ENCODE measurements around the gene ZNF266. TPM values are rescaled to one million over a fixed set of nuclear protein-coding genes. Genes with fewer than 3 reads are reported as not detected.

ZNF266 gene
- total and polyA plus RNA-seq, 2 donors (not counting 1 experiment from before 2014, with no cell fraction given) = 56.8 to 76.0 TPM

GRCh38 chr19:9362905-9363304 is 72.5 kb downstream of the ZNF266 start, which contains the start of gene ZNF177:
Gene ZNF177 (plus strand): TSS chr19:9363013. CDS start chr19:9378312, 15,299 bp downstream.
- Histone ChIP-seq H3K9me3 (ENCODE audit: control extremely low read depth in 1 of 3, control insufficient read depth in 2 of 3, insufficient read depth in 1 of 3, low read length in 2 of 3) (peaks cover 0 to 67% (median 48%) of the 10 kb centered on the region in 3 donors), H3K4me3 (ENCODE audit: control extremely low read depth in 1 of 5, extremely low read depth in 1 of 5, insufficient read depth in 1 of 5, low read depth in 2 of 5, low read length in 4 of 5) (no peak within 1 kb of the TSS), H3K4me1 (ENCODE audit: control insufficient read depth in 2 of 2, insufficient read depth in 2 of 2, low read length in 2 of 2) (peaks cover 0 to 8% of the 10 kb centered on the region in 2 donors), H4K20me1 (ENCODE audit: control insufficient read depth, insufficient read depth, low read length, poor library complexity, severe bottlenecking) (no peaks in the 10 kb centered on the region), H3K4me2 (replicated peaks; ENCODE audit: low read depth, low read length, poor library complexity, severe bottlenecking) (peak within 1 kb of the TSS; percentile 24), H2AFZ (ENCODE audit: insufficient read depth, low read depth, low read length, poor library complexity, severe bottlenecking) (no peak within 1 kb of the TSS), H3K79me2 (ENCODE audit: control insufficient read depth, insufficient read depth, low read length) (no peaks in the 10 kb centered on the region), H3K27me3 (replicated peaks in 1 of 4; ENCODE audit: control extremely low read depth in 1 of 4, control insufficient read depth in 3 of 4, insufficient read depth in 4 of 4, low read length in 3 of 4) (peaks cover 0 to 11% (median 2%) of the 10 kb centered on the region in 4 experiments), H3K9ac (ENCODE audit: low read length) (no peak within 1 kb of the TSS), H3K27ac (ENCODE audit: low read length in 2 of 2) (no peak within 1 kb of the TSS), H3K36me3 (replicated peaks in 1 of 2; ENCODE audit: control extremely low read depth in 1 of 2, control insufficient read depth in 1 of 2, extremely low read depth in 1 of 2, insufficient read depth in 2 of 2, low read length in 1 of 2) (no peaks in the 10 kb centered on the region)
- no peak for DNase-seq
- peaks cover 6% of the 10 kb centered on the region for H3K4me1 Mint-ChIP-seq
- ChIA-PET POLR2A (no interaction called here), CTCF (no interaction called here)
- intact Hi-C loops (cut with micrococcal nuclease) = no loop called here
- no peak for ATAC-seq (ENCODE audit: low read depth)
- H3K4me3 Mint-ChIP-seq = no peak within 1 kb of the TSS
- peaks cover 30% of the 10 kb centered on the region for H3K9me3 Mint-ChIP-seq (ENCODE audit: insufficient read depth)
- peaks cover 14% of the 10 kb centered on the region for H3K27me3 Mint-ChIP-seq
- H3K27ac Mint-ChIP-seq = no peak within 1 kb of the TSS
- 11% methylated on average over 28 of the region's 28 CpGs for WGBS (ENCODE audit: insufficient coverage)
- TF ChIP-seq EZH2 (IDR thresholded peaks at IDR 0.05; ENCODE audit: borderline replicate concordance, insufficient read depth, low read depth, low read length, poor library complexity, severe bottlenecking) = no peak
- TF ChIP-seq, protein P1, sequence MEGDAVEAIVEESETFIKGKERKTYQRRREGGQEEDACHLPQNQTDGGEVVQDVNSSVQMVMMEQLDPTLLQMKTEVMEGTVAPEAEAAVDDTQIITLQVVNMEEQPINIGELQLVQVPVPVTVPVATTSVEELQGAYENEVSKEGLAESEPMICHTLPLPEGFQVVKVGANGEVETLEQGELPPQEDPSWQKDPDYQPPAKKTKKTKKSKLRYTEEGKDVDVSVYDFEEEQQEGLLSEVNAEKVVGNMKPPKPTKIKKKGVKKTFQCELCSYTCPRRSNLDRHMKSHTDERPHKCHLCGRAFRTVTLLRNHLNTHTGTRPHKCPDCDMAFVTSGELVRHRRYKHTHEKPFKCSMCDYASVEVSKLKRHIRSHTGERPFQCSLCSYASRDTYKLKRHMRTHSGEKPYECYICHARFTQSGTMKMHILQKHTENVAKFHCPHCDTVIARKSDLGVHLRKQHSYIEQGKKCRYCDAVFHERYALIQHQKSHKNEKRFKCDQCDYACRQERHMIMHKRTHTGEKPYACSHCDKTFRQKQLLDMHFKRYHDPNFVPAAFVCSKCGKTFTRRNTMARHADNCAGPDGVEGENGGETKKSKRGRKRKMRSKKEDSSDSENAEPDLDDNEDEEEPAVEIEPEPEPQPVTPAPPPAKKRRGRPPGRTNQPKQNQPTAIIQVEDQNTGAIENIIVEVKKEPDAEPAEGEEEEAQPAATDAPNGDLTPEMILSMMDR (IDR thresholded peaks at IDR 0.05) = no peak

Other genes starting within 250 kb of the ZNF266 start
- gene OR7D4, start 216.0 kb downstream of the ZNF266 start, total RNA-seq = not detected in 2 replicates
- not detected in 2 replicates for gene OR7D4, start 216.0 kb downstream of the ZNF266 start, polyA plus RNA-seq
- not detected in 2 replicates for gene OR7E24, start 184.6 kb downstream of the ZNF266 start, total RNA-seq
- gene OR7E24, start 184.6 kb downstream of the ZNF266 start, polyA plus RNA-seq = not detected in 2 replicates
- gene ZNF699, start 125.7 kb downstream of the ZNF266 start, total RNA-seq = 17.3 and 22.0 TPM in 2 replicates
- 5.2 and 11.1 TPM in 2 replicates for gene ZNF699, start 125.7 kb downstream of the ZNF266 start, polyA plus RNA-seq
- gene ZNF559, start 111.4 kb downstream of the ZNF266 start, total RNA-seq = 49.3 and 60.9 TPM in 2 replicates
- gene ZNF559, start 111.4 kb downstream of the ZNF266 start, polyA plus RNA-seq = 19.9 and 23.9 TPM in 2 replicates
- gene ZNF177, start 72.6 kb downstream of the ZNF266 start, total RNA-seq = 1.1 and 2.8 TPM in 2 replicates
- 2.1 and 2.5 TPM in 2 replicates for gene ZNF177, start 72.6 kb downstream of the ZNF266 start, polyA plus RNA-seq
- not detected in 2 replicates for gene ZNF560, start 63.0 kb upstream of the ZNF266 start, total RNA-seq
- not detected in 2 replicates for gene ZNF560, start 63.0 kb upstream of the ZNF266 start, polyA plus RNA-seq
- 22.1 and 22.3 TPM in 2 replicates for gene ZNF426, start 103.1 kb upstream of the ZNF266 start, total RNA-seq
- gene ZNF426, start 103.1 kb upstream of the ZNF266 start, polyA plus RNA-seq = 2.7 and 5.6 TPM in 2 replicates
- 48.0 and 53.5 TPM in 2 replicates for gene ZNF121, start 148.9 kb upstream of the ZNF266 start, total RNA-seq
- gene ZNF121, start 148.9 kb upstream of the ZNF266 start, polyA plus RNA-seq = 7.1 and 14.4 TPM in 2 replicates
- 44.5 and 56.8 TPM in 2 replicates for gene ZNF561, start 185.7 kb upstream of the ZNF266 start, total RNA-seq
- gene ZNF561, start 185.7 kb upstream of the ZNF266 start, polyA plus RNA-seq = 12.8 and 15.7 TPM in 2 replicates
- 27.9 and 31.8 TPM in 2 replicates for gene ZNF562, start 239.5 kb upstream of the ZNF266 start, total RNA-seq
- 3.7 and 4.1 TPM in 2 replicates for gene ZNF562, start 239.5 kb upstream of the ZNF266 start, polyA plus RNA-seq